H9 (cell line): ENCODE measurements around the gene HGF. TPM values are rescaled to one million over a fixed set of nuclear protein-coding genes. Genes with fewer than 3 reads are reported as not detected.

Experiments
- DNase-seq: peaks from one replicate; pipeline ENCODE4 v3.0.0-alpha.2; 2017
- H2AFZ ChIP-seq: one replicate; pipeline ENCODE4 v1.6.1; 2013; ENCODE audit warnings: mild to moderate bottlenecking, low read length, control low read depth, moderate library complexity
- H2AK5ac ChIP-seq: 2 replicates; pipeline ENCODE4 v1.6.1; 2013; ENCODE audit warnings: low read length, control low read depth, mixed read lengths; ENCODE audit not compliant: insufficient read length
- H2BK120ac ChIP-seq: one replicate; pipeline ENCODE4 v1.6.1; 2013; ENCODE audit warnings: low read depth, mild to moderate bottlenecking, low read length, control low read depth, inconsistent platforms; ENCODE audit not compliant: poor library complexity, severe bottlenecking
- H2BK12ac ChIP-seq: 2 replicates; pipeline ENCODE4 v1.6.1; 2013; ENCODE audit warnings: low read length, control low read depth, mixed read lengths, low read depth; ENCODE audit not compliant: insufficient read length
- H2BK15ac ChIP-seq: 2 replicates; pipeline ENCODE4 v1.6.1; 2013; ENCODE audit warnings: low read depth, low read length, control low read depth
- H2BK20ac ChIP-seq: one replicate; pipeline ENCODE4 v1.6.1; 2013; ENCODE audit warnings: low read depth, mild to moderate bottlenecking, low read length, control low read depth, inconsistent platforms; ENCODE audit not compliant: poor library complexity, severe bottlenecking
- H2BK5ac ChIP-seq: 2 replicates; pipeline ENCODE4 v1.6.1; 2013; ENCODE audit warnings: low read length, control low read depth, mixed read lengths; ENCODE audit not compliant: insufficient read length
- H3K14ac ChIP-seq: 2 replicates; pipeline ENCODE4 v1.6.1; 2013; ENCODE audit warnings: low read length, control low read depth; ENCODE audit not compliant: insufficient read depth
- H3K18ac ChIP-seq: 2 replicates; pipeline ENCODE4 v1.6.1; 2013; ENCODE audit warnings: low read depth, mild to moderate bottlenecking, mixed read lengths, low read length, control low read depth; ENCODE audit not compliant: insufficient read length
- H3K23ac ChIP-seq: 2 replicates; pipeline ENCODE4 v1.6.1; 2013; ENCODE audit warnings: low read length, control low read depth, mixed read lengths, low read depth; ENCODE audit not compliant: insufficient read length
- H3K23me2 ChIP-seq: 2 replicates; pipeline ENCODE4 v1.6.1; 2013; ENCODE audit warnings: low read depth, mild to moderate bottlenecking, mixed read lengths, low read length, control low read depth; ENCODE audit not compliant: insufficient read length, poor library complexity, severe bottlenecking
- H3K27ac ChIP-seq: 2 replicates; pipeline ENCODE4 v1.5.1; 2013; ENCODE audit warnings: low read length, control low read depth, mixed read lengths, low read depth; ENCODE audit not compliant: insufficient read length
- H3K27me3 ChIP-seq: 2 replicates; pipeline ENCODE4 v1.6.1; 2013; ENCODE audit warnings: low read length, control low read depth, inconsistent platforms; ENCODE audit not compliant: insufficient read depth
- H3K4ac ChIP-seq: 2 replicates; pipeline ENCODE4 v1.6.1; 2013; ENCODE audit warnings: low read depth, mild to moderate bottlenecking, control low read depth, inconsistent platforms, low read length, moderate library complexity
- H3K4me1 ChIP-seq: 2 replicates; pipeline ENCODE4 v1.6.1; 2013; ENCODE audit warnings: low read length, control low read depth, inconsistent platforms; ENCODE audit not compliant: insufficient read depth
- H3K4me2 ChIP-seq: 2 replicates; pipeline ENCODE4 v1.6.1; 2013; ENCODE audit warnings: low read length, control low read depth, mixed read lengths; ENCODE audit not compliant: insufficient read length, insufficient read depth
- H3K56ac ChIP-seq: 2 replicates; pipeline ENCODE4 v1.6.1; 2013; ENCODE audit warnings: low read depth, mild to moderate bottlenecking, mixed read lengths, low read length, control low read depth; ENCODE audit not compliant: insufficient read length
- H3K79me1 ChIP-seq: 2 replicates; pipeline ENCODE4 v1.6.1; 2013; ENCODE audit warnings: low read depth, mild to moderate bottlenecking, moderate library complexity, low read length, control low read depth, inconsistent platforms; ENCODE audit not compliant: insufficient read depth, poor library complexity, severe bottlenecking
- H3K79me2 ChIP-seq: 2 replicates; pipeline ENCODE4 v1.6.1; 2013; ENCODE audit warnings: low read length, control low read depth, inconsistent platforms; ENCODE audit not compliant: insufficient read depth
- H3K9ac ChIP-seq: 2 replicates; pipeline ENCODE4 v1.6.1; 2013; ENCODE audit warnings: low read length, control low read depth, mixed read lengths; ENCODE audit not compliant: insufficient read length; ENCODE audit errors: extremely low read depth
- H3K9me3 ChIP-seq: one replicate; pipeline ENCODE4 v1.6.1; 2013; ENCODE audit warnings: low read depth, low read length, inconsistent platforms; ENCODE audit not compliant: control insufficient read depth
- H3T11ph ChIP-seq: one replicate; pipeline ENCODE4 v1.6.1; 2013; ENCODE audit warnings: mild to moderate bottlenecking, low read length, control low read depth, inconsistent platforms
- H4K20me1 ChIP-seq: one replicate; pipeline ENCODE4 v1.6.1; 2013; ENCODE audit not compliant: control insufficient read depth, insufficient read length, insufficient read depth
- H4K5ac ChIP-seq: 2 replicates; pipeline ENCODE4 v1.6.1; 2013; ENCODE audit warnings: low read depth, mild to moderate bottlenecking, mixed read lengths, low read length, control low read depth; ENCODE audit not compliant: insufficient read length
- H4K8ac ChIP-seq: replicated peaks from 2 replicates; pipeline ENCODE4 v1.6.1; 2013; ENCODE audit warnings: low read length, control low read depth, mixed read lengths, low read depth; ENCODE audit not compliant: insufficient read length
- H4K91ac ChIP-seq: 2 replicates; pipeline ENCODE4 v1.6.1; 2013; ENCODE audit warnings: low read depth, mild to moderate bottlenecking, moderate library complexity, mixed read lengths, low read length, control low read depth; ENCODE audit not compliant: insufficient read length
- H3K27ac Mint-ChIP-seq, 3 experiments: 2 replicates in 2 of 3; 3 replicates in 1 of 3; pipeline ENCODE4 v1.8.0; 2020 to 2021; ENCODE audit warnings: mixed read lengths in 3 of 3, mild to moderate bottlenecking in 1 of 3, moderate library complexity in 1 of 3
- H3K27me3 Mint-ChIP-seq: 2 replicates; pipeline ENCODE4 v1.8.0; 2021; ENCODE audit warnings: low read depth, mild to moderate bottlenecking, moderate library complexity, mixed read lengths
- H3K36me3 Mint-ChIP-seq, 3 experiments: 2 replicates in 2 of 3; 3 replicates in 1 of 3; pipeline ENCODE4 v1.8.0; 2020 to 2021; ENCODE audit warnings: low read depth in 3 of 3, mixed read lengths in 3 of 3; ENCODE audit not compliant: insufficient read depth in 1 of 3
- H3K4me1 Mint-ChIP-seq, 2 experiments: 2 replicates each; pipeline ENCODE4 v1.8.0; 2020; ENCODE audit warnings: mixed read lengths in 2 of 2
- H3K4me3 Mint-ChIP-seq, 2 experiments: 2 replicates in 1 of 2; 3 replicates in 1 of 2; pipeline ENCODE4 v1.8.0; 2020 to 2021; ENCODE audit warnings: mild to moderate bottlenecking in 2 of 2, mixed read lengths in 2 of 2, moderate library complexity in 1 of 2
- H3K9me3 Mint-ChIP-seq, 2 experiments: 2 replicates in 1 of 2; 3 replicates in 1 of 2; pipeline ENCODE4 v1.8.0; 2020; ENCODE audit warnings: mild to moderate bottlenecking in 2 of 2, mixed read lengths in 2 of 2, moderate library complexity in 1 of 2
- WGBS: extraction: QIAGEN DNeasy Blood & Tissue Kit; methylation state at CpG from one replicate; pipeline ENCODE4 v1.1.7; 2013; ENCODE audit warnings: missing lambda C conversion rate, low lambda C conversion rate, mixed read lengths; ENCODE audit not compliant: insufficient read length; ENCODE audit errors: extremely low coverage; 5-methylcytosine and 5-hydroxymethylcytosine counted together
- total RNA-seq: library from RNA; stranded (reverse); gene quantifications from 2 replicates; pipeline ENCODE4 v1.2.1, GENCODE V29; 2021
- TF ChIP-seq, protein P1 (sequence below): fragments of 200-600 bp; sonication (generic); conservative IDR thresholded peaks from 3 replicates; pipeline ENCODE4 v1.8.0; 2021; ENCODE audit warnings: antibody characterized with exemption, mild to moderate bottlenecking

Gene HGF
- total RNA-seq, 1 experiment from 2014 or later = 0.15 TPM

GRCh38 chr7:81776948-81777630, 7.2 kb upstream of the HGF start:
- Histone ChIP-seq H3K79me1 (no peaks in the 10 kb centered on the region), H3K79me2 (no peaks in the 10 kb centered on the region), H2BK120ac (no peak overlapping the region), H3T11ph (no peak overlapping the region), H2BK15ac (no peak overlapping the region), H3K9ac (no peak overlapping the region), H3K4ac (no peak overlapping the region), H3K56ac (no peak overlapping the region), H2BK20ac (no peak overlapping the region), H3K23me2 (no peaks in the 10 kb centered on the region), H3K14ac (no peak overlapping the region), H3K9me3 (no peaks in the 10 kb centered on the region), H3K4me1 (no peaks in the 10 kb centered on the region), H3K18ac (no peak overlapping the region), H3K27ac (no peak overlapping the region), H2AFZ (no peak overlapping the region), H2BK5ac (no peak overlapping the region), H4K5ac (no peak overlapping the region), H2BK12ac (no peak overlapping the region), H2AK5ac (no peak overlapping the region), H3K27me3 (no peaks in the 10 kb centered on the region), H3K4me2 (no peak overlapping the region), H4K20me1 (no peaks in the 10 kb centered on the region), H4K91ac (no peak overlapping the region), H3K23ac (no peak overlapping the region), H4K8ac (no peak overlapping the region)
- WGBS = no CpG with 5 or more reads among the region's 5 CpGs
- H3K27me3 Mint-ChIP-seq = no peaks in the 10 kb centered on the region
- H3K36me3 Mint-ChIP-seq = no peaks in the 10 kb centered on the region
- peaks cover 3 to 7% of the 10 kb centered on the region in 2 experiments; a peak in 3 of 4 replicates for H3K4me1 Mint-ChIP-seq
- DNase-seq = no peak
- TF ChIP-seq, protein P1, sequence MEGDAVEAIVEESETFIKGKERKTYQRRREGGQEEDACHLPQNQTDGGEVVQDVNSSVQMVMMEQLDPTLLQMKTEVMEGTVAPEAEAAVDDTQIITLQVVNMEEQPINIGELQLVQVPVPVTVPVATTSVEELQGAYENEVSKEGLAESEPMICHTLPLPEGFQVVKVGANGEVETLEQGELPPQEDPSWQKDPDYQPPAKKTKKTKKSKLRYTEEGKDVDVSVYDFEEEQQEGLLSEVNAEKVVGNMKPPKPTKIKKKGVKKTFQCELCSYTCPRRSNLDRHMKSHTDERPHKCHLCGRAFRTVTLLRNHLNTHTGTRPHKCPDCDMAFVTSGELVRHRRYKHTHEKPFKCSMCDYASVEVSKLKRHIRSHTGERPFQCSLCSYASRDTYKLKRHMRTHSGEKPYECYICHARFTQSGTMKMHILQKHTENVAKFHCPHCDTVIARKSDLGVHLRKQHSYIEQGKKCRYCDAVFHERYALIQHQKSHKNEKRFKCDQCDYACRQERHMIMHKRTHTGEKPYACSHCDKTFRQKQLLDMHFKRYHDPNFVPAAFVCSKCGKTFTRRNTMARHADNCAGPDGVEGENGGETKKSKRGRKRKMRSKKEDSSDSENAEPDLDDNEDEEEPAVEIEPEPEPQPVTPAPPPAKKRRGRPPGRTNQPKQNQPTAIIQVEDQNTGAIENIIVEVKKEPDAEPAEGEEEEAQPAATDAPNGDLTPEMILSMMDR = peak; percentile 56
- no peaks in the 10 kb centered on the region for H3K9me3 Mint-ChIP-seq
- H3K4me3 Mint-ChIP-seq = no peak overlapping the region
- H3K27ac Mint-ChIP-seq = no peak overlapping the region
